ENCODE measurements around the gene TSPAN5. TPM values are rescaled to one million over a fixed set of nuclear protein-coding genes. Genes with fewer than 3 reads are reported as not detected.

The TSPAN5 gene
- total RNA-seq, 3 donors from 2014 or later = 1.9 to 17.7 (median 12.8) TPM

DNA sequence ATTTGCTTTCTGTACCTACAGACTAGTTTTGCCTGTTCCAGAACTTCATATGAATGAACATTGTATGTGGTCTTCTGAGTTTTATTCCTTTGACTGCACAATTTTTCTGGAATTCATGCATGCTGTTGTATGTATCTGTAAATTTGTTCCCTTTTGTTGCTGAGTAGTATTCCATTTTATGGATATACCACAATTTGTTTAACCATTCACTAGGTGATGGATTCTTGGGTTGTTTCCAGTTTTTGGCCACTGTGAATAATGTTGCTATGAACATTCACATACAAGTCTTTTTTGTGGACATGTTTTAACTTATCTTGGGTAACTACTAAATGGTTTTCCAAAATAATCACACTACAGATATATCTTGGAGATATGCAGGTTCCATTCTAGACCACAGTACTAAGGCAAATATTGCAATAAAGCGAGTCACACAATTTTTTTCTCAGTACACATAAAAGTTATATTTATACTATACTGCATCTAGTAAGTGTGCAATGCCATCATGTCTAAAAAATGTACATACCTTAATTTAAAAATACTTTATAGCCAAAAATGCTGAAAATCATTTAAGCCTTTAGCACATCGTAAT lies 58.7 kb downstream of the TSPAN5 start:
- intact Hi-C loops (cut with DNase I; ENCODE audit: low total_unique reads) = no loop called here

GRCh38 chr4:98586962-98587354 lies 71.5 kb downstream of the TSPAN5 start:
- TF ChIP-seq POLR2A (IDR thresholded peaks at IDR 0.05) = no peak
- TF ChIP-seq CTCF (IDR thresholded peaks at IDR 0.05) = no peak
- TF ChIP-seq POLR2AphosphoS5 (IDR thresholded peaks at IDR 0.05) = no peak
- peak overlapping the region; percentile 69 to 76 for H3K27ac ChIP-seq
- H3K9me3 ChIP-seq = no peaks in the 10 kb centered on the region
- peak overlapping the region in 2 of 3 donors; percentile 23 to 28 for H3K4me3 ChIP-seq
- no peaks in the 10 kb centered on the region for H3K4me1 ChIP-seq
- DNase-seq (ENCODE audit: low spot score in 2 of 2) = peak in 1 of 2 donors; percentile 44
- no peaks in the 10 kb centered on the region for H3K36me3 ChIP-seq
- no peaks in the 10 kb centered on the region for H3K27me3 ChIP-seq
- intact Hi-C loops (cut with DNase I; ENCODE audit: low total_unique reads) = no loop called here

More for the DNA sequence above, 58.7 kb downstream of the TSPAN5 start:
- no peak for DNase-seq (ENCODE audit: low spot score in 2 of 2)
- Histone ChIP-seq H3K4me1 (no peaks in the 10 kb centered on the region), H3K9me3 (no peaks in the 10 kb centered on the region), H3K4me3 (no peak overlapping the region), H3K27ac (no peak overlapping the region), H3K27me3 (no peaks in the 10 kb centered on the region), H3K36me3 (no peaks in the 10 kb centered on the region)
- TF ChIP-seq CTCF (IDR thresholded peaks at IDR 0.05) = no peak
- TF ChIP-seq POLR2A (IDR thresholded peaks at IDR 0.05) = no peak
- no peak for TF ChIP-seq POLR2AphosphoS5 (IDR thresholded peaks at IDR 0.05)

GRCh38 chr4:98586291-98586961 lies 72.0 kb downstream of the TSPAN5 start:
- Histone ChIP-seq H3K36me3 (no peaks in the 10 kb centered on the region), H3K4me3 (peak overlapping the region in 2 of 3 donors; percentile 23 to 28), H3K4me1 (no peaks in the 10 kb centered on the region), H3K27ac (peak overlapping the region; percentile 69 to 76), H3K9me3 (no peaks in the 10 kb centered on the region), H3K27me3 (no peaks in the 10 kb centered on the region)
- no peak for DNase-seq (ENCODE audit: low spot score in 2 of 2)
- intact Hi-C loops (cut with DNase I; ENCODE audit: low total_unique reads) = no loop called here
- TF ChIP-seq POLR2A (IDR thresholded peaks at IDR 0.05) (no peak), POLR2AphosphoS5 (IDR thresholded peaks at IDR 0.05) (no peak), CTCF (IDR thresholded peaks at IDR 0.05) (no peak)

- no peak overlapping the region for H3K4me3 ChIP-seq
- H3K9me3 ChIP-seq = no peaks in the 10 kb centered on the region
- no peak for DNase-seq (ENCODE audit: low spot score in 2 of 2)
- H3K27ac ChIP-seq = peak overlapping the region; percentile 69 to 74
- H3K36me3 ChIP-seq = no peaks in the 10 kb centered on the region
- H3K27me3 ChIP-seq = no peaks in the 10 kb centered on the region
- H3K4me1 ChIP-seq = no peaks in the 10 kb centered on the region
- intact Hi-C loops (cut with DNase I; ENCODE audit: low total_unique reads) = no loop called here
- TF ChIP-seq POLR2AphosphoS5 (IDR thresholded peaks at IDR 0.05) (no peak), POLR2A (IDR thresholded peaks at IDR 0.05) (no peak), CTCF (IDR thresholded peaks at IDR 0.05) (no peak)
These were observed 72.8 kb downstream of the TSPAN5 start for GRCh38 chr4:98585596-98585995.

GRCh38 chr4:98584265-98584664 lies 74.1 kb downstream of the TSPAN5 start:
- H3K4me1 ChIP-seq = no peaks in the 10 kb centered on the region

More at GRCh38 chr4:98584265-98584664, 74.1 kb downstream of the TSPAN5 start:
- H3K27ac ChIP-seq = peak overlapping the region; percentile 63 to 69
- H3K27me3 ChIP-seq = no peaks in the 10 kb centered on the region
- intact Hi-C loops (cut with DNase I; ENCODE audit: low total_unique reads) = no loop called here
- no peaks in the 10 kb centered on the region for H3K9me3 ChIP-seq
- TF ChIP-seq CTCF (IDR thresholded peaks at IDR 0.05) = no peak
- no peak for TF ChIP-seq POLR2AphosphoS5 (IDR thresholded peaks at IDR 0.05)
- no peak for TF ChIP-seq POLR2A (IDR thresholded peaks at IDR 0.05)
- no peaks in the 10 kb centered on the region for H3K36me3 ChIP-seq
- DNase-seq (ENCODE audit: low spot score in 2 of 2) = no peak
- H3K4me3 ChIP-seq = no peak overlapping the region

Measured in breast epithelium (tissue), 4 donors.